SK-N-DZ (cell line): ENCODE measurements around the gene TPCN2.
"Not testable (repeated sequence)": the region's sequence is repeated elsewhere in the genome, so short reads cannot be mapped to it uniquely, and the experiment has no call there.

Experiments used
- DNase-seq: peaks from one replicate; pipeline ENCODE4 v3.0.0-alpha.2; 2015; ENCODE audit warnings: low spot score

Gene TPCN2

DNA sequence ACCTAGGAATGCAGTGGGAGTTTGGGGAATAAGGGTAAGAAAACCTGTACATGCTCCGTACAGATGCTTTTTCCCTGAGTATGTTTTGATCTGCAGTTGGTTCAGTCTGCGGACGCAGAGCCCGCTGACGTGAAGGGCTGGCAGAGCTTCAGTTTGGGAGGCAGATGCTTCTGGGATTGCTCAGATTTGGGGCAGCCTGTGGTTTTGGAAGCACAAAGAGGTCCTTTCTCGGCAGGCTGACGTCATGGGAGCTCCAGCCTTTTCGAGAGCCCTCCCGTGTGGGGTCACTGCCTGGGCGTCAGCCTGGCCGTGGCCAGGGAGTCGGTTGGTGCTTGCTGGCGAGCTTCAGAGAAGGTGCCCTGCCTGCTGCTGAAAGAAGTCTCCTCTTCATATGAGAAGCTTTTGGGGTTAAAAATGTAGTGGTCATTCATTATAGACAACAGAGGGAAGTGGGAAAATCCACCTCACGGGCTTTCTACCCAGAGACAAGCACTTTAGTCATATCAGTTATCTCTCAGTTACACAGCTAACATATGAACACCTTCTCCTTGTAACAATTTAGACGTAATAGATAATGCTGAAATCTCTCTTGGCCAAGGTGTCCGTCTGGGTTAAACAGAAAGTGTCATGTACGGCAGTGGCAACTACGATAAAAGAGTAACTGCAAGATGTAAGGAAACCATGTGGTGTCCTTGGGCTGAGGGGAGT, 26.8 kb downstream of the TPCN2 start:
- no peak for DNase-seq

DNA sequence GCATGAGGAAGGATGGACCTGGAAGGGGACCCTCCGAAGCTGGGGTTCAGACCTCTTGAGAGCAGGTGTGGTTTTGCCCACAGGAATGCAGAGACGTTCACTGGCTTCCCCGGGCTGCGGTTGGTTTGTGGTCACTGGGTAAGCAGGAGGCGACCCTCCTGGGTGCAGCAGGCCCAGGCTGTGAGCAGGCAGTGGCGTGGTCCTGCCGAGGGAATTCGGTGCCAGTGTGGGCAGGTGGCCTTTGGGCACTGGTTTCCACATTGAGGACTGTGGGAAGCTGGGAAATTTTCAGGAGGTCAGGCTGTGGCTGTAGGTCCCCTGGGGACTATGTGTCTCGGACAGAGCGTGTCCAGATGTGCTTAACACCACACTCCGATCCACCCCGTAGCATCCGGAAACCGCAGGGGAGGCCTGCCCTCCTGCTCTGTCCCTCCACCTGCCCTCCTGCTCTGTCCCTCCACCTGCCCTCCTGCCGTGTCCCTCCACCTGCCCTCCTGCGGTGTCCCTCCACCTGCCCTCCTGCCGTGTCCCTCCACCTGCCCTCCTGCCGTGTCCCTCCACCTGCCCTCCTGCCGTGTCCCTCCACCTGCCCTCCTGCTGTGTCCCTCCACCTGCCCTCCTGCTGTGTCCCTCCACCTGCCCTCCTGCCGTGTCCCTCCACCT, 27.5 kb downstream of the TPCN2 start:
- no peak for DNase-seq

DNA sequence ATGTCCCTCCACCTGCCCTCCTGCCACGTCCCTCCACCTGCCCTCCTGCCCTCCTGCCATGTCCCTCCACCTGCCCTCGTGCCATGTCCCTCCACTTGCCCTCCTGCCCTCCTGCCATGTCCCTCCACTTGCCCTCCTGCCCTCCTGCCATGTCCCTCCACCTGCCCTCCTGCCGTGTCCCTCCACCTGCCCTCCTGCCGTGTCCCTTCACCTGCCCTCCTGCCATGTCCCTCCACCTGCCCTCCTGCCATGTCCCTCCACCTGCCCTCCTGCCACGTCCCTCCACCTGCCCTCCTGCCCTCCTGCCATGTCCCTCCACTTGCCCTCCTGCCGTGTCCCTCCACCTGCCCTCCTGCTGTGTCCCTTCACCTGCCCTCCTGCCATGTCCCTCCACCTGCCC, 28.2 kb downstream of the TPCN2 start:
- DNase-seq: not testable (repeated sequence)

DNA sequence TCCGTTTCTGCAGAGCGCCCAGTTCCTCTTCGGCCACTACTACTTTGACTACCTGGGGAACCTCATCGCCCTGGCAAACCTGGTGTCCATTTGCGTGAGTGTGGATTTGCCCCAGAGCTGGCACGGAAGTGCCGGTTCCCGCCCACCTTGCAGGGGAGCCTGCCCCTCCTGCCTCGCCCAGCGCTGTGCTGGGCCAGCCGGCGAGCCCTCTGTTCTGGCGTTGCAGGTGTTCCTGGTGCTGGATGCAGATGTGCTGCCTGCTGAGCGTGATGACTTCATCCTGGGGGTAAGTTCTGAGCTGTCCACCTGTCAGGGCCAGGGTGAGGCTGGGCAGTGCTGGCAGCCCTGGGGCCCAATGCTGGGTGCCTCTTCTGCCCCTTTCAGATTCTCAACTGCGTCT, 29.8 kb downstream of the TPCN2 start:
- no peak for DNase-seq

DNA sequence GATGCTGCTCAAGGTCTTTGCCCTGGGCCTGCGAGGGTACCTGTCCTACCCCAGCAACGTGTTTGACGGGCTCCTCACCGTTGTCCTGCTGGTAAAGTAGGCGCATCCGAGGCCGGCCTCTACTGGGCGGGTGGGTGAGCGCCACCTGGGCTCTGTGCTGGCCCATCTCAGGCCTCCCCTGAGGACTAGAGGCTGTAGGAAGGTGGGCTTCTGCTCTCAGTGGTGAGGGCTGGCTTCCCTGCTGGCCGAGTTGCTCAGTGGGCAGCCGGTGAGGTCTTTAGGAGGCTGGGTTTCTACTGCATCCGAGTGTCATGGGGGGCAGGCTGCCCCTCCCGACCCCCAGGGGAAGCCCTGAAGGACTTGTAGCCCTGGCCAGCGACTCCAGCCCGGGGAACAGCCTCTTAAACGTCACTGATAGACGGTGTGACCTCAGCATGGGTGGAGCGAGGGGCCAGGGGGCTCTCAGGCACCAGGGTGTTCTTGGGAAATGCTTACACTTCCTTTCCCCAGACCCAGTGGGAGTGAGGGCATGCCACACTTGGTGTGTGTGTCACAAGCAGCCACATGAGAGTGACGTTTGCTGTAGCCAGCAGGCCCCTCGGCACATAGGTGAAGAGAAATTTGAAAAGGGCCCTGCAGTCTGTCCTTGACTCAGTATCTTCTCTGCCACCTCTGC, 30.3 kb downstream of the TPCN2 start:
- DNase-seq: no peak

DNA sequence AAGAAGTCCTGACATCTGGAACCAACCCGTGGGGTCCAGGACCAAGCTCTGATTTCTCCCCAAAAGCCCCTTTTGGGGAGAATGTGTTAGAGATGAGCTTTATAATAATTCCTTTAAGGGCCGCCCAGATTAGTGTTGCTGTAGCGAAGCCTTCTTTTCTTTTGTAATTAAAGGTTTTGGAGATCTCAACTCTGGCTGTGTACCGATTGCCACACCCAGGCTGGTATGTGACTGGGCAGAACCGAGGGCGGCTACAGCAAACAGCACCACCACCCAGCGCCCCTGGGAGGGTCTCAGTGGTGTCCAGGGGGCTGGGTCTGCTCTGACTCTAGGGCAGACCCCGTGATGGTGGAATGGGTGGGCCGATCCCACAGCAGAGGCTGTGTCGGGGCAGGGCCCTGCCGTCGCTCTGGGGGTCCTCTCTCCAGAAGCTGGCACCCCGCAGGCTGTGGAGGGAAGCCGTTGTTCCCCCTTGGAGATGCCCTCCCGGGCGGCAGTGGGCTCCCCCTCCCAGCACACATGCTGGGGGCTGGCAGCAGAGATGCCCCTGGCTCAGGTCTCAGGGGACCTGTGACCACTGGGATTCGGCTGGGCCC, 31.0 kb downstream of the TPCN2 start:
- no peak for DNase-seq

DNA sequence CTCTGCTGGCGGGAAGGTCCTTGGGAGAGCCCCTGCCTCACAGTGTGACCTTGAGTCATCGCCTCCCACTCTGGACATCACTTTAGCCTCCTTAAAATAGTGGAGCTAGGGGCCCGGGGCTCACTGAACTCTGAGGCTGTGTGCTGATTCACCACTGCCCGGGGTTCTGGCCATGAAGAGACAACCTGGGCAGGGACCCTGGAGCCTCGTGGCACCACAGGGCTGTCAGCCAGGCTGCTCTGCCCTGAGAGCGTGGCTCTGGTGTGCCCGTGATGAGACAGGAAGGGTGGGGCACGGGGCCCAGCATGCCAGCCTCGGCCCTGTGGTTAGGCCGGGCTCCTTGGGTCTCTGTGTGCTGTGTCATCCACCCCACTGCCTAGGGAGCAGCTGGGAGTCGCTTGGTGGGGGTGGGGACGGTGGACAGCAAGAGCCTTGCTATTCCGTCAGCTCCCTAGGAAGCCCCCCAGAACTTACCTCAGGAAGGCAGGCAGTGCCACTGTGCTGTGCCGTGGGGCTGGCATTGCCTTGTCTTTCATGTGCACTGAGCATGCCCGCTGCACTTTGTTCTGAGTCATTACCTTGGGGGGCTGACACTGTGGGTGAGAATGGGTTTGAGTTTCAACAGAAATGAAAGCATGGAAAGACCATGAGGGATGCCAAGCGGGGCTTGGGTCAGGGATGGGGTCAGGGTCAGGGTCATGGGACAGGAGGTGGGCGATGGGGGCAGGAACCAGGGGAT, 31.7 kb downstream of the TPCN2 start:
- DNase-seq: no peak

DNA sequence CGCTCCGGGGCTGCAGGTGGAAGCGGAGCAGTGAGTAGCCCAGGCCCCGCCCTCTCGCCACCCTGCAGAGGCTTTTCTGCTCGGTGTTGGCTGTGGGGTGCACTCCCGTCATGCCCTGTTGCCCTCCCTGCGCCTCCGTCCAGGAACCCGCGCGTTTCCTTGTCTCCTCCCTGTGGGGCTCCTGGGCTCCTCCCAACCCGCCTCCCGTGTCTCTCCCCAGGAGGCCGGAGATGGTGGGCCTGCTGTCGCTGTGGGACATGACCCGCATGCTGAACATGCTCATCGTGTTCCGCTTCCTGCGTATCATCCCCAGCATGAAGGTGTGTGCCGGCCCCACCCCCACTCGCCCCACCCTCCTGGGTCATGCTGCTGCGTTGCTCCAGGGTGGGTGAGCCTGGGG, 32.4 kb downstream of the TPCN2 start:
- DNase-seq: no peak

DNA sequence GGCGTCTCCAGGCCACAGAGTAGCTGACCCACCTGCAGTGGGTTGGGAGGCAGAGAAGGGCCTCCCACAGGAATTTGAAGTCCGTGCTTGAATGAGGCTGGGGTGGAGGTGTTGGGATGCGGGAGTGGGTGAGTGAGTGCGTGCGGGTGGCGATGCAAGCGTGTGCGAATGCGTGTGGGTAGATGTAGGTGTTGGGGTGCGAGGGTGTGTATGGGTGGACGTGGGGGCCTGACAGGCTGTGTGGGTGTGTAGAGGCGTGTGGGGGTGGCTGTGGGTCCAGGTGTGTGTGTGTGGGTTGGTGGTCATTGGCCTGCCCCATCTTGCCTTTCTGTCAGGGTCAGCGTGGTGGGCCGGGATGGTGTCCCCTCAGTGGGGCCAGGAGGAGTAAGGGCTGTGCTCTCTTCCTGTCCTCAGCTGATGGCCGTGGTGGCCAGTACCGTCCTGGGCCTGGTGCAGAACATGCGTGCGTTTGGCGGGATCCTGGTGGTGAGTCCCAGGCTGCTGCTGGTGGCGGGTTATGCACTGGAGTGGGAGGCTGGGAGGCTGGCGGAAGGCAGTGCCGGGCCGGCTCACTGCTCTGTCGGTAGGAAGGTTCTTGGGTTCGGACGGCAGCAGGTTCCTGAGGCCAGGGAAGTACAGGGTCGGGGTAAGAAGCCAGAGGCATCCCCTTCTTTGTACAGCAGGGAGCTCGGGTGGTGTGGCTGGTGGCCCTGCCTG, 35.0 kb downstream of the TPCN2 start:
- no peak for DNase-seq

DNA sequence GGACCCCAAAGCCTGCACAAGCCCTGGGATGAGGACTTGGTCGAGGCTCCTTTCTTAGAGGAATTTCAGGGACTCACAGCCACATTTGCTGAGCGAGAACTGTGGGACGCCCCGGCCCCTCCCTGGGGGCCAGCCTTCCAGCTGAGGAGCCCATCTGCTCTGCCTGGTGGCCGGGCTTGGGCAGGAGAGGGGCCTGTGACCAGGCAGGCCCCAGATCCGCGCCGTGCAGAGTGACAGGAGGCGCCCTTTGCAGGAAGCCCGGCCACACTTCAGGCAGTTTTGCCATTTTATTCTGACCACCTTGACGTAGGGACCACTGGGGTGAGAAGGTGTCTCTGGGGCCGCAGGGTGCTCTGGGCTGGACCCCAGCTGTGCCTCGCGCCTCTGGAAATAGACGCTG, 35.6 kb downstream of the TPCN2 start:
- DNase-seq: no peak

DNA sequence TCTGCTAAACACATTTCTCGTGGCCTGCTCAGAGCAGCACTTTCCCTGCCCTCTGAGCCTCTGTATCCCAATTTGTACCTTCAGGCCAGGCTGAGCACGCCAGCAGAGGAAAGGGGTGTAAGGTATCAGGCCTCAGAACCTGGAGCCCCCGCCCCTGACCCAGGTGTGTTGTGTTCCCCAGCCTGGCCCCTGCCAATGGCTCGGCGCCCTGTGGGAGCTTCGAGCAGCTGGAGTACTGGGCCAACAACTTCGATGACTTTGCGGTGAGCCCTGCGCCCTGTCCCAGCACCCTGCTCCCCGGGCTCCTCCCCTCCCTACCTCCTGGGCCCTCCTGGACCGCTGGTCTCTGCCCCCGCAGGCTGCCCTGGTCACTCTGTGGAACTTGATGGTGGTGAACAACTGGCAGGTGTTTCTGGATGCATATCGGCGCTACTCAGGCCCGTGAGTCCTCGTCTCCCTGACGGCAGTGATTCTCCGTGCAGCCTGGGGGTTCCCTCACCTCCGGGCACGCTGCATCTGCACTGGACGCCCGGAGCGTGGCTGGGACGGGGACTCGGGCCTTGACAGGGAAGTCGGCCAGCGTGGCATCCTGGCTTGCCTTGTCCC, 36.9 kb downstream of the TPCN2 start:
- DNase-seq: no peak

DNA sequence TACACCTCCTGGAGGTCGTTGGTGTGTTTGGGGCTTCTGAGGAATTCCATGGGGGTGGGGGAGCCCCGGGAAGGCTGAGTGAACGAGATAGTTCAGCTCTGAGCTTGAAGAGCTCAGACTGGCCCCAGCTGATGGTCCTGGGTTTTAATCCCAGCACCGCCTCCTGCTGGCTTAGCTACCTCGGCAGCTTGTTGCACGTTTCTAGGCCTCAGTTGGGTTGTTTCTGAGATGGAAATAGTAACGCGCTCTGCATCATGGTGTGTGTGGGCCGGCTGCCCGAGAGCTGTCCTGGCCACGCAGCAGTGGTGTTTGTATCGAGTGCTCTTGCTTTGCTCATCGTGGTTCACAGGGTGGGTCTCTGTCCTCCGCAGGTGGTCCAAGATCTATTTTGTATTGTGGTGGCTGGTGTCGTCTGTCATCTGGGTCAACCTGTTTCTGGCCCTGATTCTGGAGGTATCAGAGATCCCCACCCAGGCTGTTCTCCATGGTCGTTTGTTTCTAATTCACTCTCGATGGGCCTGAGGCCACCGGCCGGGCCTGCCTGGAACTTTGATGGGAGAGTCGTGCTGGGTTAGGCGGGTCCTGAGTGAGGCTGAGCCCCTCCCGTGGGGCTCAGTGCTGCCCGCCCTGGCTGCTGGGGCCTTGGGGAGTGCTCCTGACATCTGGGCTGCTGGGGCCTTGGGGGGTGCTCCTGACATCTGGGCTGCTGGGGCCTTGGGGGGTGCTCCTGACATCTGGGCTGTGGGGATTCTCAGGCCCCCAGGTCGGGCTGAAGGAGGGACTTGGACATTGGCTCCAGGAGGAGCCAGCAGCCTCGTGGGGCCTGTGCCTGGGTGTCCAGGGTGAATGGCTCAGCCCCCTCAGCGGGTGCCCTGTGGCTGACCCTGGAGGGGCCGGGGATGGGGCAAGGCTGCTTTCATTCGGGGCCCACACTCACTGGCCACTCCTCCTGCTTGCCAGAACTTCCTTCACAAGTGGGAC, 37.7 kb downstream of the TPCN2 start:
- no peak for DNase-seq

DNA sequence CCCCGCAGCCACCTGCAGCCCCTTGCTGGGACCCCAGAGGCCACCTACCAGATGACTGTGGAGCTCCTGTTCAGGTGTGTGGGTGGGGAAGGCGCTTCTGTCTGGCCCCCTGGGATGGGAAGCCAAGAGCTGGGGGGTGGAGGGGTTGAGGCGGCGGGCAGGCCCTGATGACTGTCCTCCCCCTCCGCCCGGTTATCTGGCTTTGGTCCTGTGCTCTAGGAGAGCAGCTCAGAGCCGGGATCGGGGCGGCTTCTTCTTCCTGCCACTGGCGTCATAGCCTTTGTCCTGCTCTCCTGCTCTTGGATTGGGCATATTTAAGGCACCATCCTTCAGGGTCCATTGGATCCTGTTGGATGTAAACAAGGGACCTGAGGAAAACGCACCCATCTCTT, 38.4 kb downstream of the TPCN2 start:
- DNase-seq: no peak

DNA sequence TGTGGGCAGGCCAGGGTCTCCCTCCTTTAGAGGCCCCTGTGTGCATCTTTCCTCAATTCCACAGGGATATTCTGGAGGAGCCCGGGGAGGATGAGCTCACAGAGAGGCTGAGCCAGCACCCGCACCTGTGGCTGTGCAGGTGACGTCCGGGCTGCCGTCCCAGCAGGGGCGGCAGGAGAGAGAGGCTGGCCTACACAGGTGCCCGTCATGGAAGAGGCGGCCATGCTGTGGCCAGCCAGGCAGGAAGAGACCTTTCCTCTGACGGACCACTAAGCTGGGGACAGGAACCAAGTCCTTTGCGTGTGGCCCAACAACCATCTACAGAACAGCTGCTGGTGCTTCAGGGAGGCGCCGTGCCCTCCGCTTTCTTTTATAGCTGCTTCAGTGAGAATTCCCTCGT, 39.1 kb downstream of the TPCN2 start:
- no peak for DNase-seq

DNA sequence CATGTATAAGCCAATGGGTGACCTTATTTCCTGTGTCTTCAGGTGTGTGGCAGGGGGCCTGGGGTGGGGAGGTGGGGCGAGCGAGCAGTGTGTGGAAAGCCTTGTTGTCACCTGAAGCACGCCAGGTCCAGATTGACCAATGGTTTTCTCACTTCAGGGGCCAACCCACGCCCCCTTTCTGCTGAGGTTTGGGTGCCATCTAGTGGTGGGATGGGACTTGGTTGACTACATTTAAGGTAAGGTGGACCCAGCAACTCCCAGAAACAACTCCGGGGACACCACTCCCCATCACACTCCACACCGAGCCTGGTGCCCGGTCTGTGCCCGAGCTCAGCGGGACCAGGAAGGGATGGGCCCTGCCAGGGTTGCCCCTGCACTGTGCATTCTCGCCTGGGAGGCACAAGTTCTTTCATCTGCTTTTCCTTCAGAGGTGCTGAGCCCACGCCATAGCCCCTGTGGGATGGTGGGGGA, 40.0 kb downstream of the TPCN2 start:
- peak; percentile 77 for DNase-seq

DNA sequence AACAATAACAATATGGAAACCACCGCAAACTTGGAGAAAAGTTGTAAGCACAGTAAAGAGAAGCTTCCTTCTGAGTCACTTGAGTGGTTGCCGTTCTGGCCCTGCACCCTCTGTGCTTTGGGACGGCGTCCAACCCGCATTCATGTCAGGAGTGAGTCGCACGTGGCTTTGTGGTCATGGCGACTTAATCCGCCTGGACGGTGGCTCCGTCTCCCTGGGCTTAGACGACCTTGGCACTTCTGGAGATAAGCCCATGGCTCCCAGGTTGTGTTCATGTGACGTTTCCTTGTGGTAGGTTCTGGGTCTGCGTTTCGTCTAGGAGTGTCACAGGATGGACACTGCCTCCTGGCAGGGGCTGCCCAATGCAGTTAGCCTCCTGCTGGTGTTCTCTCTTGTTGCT, 40.5 kb downstream of the TPCN2 start:
- no peak for DNase-seq

DNA sequence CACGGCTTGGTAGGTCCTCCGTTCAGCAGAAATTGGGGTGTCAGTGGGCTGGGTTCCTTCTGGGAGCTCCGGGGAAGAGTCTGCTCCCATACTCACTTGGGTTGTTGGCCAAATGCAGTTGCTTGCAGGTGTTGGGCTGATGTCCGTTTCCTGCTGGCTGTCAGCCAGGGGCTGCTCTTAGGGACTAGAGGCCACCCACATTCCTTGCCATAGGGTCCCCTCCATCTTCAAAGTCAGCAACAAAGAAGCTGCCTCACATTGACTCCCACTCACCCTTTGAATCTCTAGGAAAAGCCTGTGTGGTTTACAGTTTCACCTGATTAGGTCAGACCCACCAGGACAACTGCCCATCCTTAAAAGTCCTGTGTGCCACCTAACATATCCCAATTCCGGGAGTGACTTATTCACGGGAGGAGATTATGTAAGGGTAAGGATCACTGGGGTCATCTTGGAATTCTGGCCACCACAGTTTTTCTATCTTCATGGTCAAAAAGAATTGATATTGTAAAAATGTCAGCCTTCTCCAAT, 43.0 kb downstream of the TPCN2 start:
- DNase-seq: no peak

DNA sequence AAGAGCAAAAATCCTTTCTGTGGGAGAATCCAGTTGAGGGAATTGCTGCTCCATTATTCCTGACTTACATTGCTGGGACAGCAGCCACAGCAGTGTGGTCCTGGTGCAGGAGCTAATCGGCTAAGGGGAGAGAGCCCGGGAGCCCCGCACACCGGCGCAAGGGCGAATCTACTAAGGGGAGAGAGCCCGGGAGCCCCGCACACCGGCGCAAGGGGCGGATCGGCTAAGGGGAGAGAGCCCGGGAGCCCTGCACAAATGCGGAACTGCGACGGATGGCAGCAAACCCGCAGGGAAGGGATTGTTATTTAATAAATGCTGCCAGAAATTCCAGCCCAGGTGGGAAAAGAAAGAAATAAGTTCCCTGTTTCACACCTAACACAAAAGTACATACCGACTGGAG, 43.5 kb downstream of the TPCN2 start:
- no peak for DNase-seq

DNA sequence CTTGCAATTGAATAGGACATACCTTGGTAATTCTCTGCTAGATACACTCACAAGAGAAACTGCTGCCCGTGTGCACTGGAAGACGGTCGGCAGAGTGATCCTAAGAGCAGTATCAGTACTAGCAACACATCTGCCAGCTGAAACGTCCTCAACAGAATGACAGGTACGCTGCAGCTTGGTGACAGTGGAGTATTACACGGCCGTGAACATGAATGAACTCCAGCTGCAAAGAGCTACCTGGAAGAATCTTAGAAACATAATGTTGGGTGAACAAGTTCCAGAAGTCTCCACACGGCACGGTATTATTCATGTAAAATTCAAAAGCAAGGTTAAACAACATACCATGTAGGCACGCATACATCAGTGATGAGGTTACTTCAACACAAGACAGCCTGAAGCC, 44.4 kb downstream of the TPCN2 start:
- DNase-seq: no peak
